Keratinocyte (primary cell): Measurements from ENCODE around the gene SLC25A30. TPM values are rescaled to one million over a fixed set of nuclear protein-coding genes. Genes with fewer than 3 reads are reported as not detected.

Source experiments
- DNase-seq: peaks from one replicate; pipeline ENCODE4 v3.0.0-alpha.2; 2011; ENCODE audit warnings: low read depth, missing footprints, low spot score
- FAIRE-seq: peaks from 2 replicates; lab custom pipeline; 2011; peaks lifted over from hg19 to GRCh38; lab: Jason Lieb, UNC
- H2AFZ ChIP-seq: 2 replicates; pipeline ENCODE4 v1.6.0; 2012; ENCODE audit warnings: low read length, control low read depth, inconsistent platforms; ENCODE audit not compliant: control insufficient read depth
- H3K27ac ChIP-seq: 2 replicates; pipeline ENCODE4 v1.5.1; 2011; ENCODE audit warnings: low read length; ENCODE audit not compliant: control insufficient read depth, insufficient read depth
- H3K27me3 ChIP-seq: 3 replicates; pipeline ENCODE4 v1.6.0; 2011; ENCODE audit warnings: low read length; ENCODE audit not compliant: control insufficient read depth, insufficient read depth; ENCODE audit errors: extremely low read depth
- H3K36me3 ChIP-seq, 2 experiments: 2 replicates in 1 of 2; 3 replicates in 1 of 2; pipeline ENCODE4 v1.5.1; 2011; ENCODE audit warnings: low read length in 2 of 2, mild to moderate bottlenecking in 1 of 2; ENCODE audit not compliant: control insufficient read depth in 2 of 2, insufficient read depth in 2 of 2; ENCODE audit errors: extremely low read depth in 1 of 2
- H3K4me1 ChIP-seq: 3 replicates; pipeline ENCODE4 v1.5.1; 2011; ENCODE audit warnings: low read length; ENCODE audit not compliant: control insufficient read depth, insufficient read depth; ENCODE audit errors: extremely low read depth
- H3K4me2 ChIP-seq: 3 replicates; pipeline ENCODE4 v1.6.0; 2011; ENCODE audit warnings: low read depth, low read length; ENCODE audit not compliant: control insufficient read depth, insufficient read depth; ENCODE audit errors: extremely low read depth
- H3K4me3 ChIP-seq, 3 experiments: fragments of 200-600 bp in 1 of 3; sonication (generic) in 1 of 3; 2 replicates in 2 of 3; 3 replicates in 1 of 3; pipeline ENCODE4 v1.5.1; 2011 to 2016; ENCODE audit warnings: low read length in 3 of 3, mild to moderate bottlenecking in 3 of 3, control low read depth in 2 of 3, inconsistent platforms in 1 of 3, low read depth in 1 of 3, mixed read lengths in 1 of 3, mixed run types in 1 of 3, moderate library complexity in 1 of 3; ENCODE audit not compliant: control insufficient read depth in 2 of 3, insufficient read depth in 2 of 3; ENCODE audit errors: extremely low read depth in 1 of 3
- H3K79me2 ChIP-seq: 2 replicates; pipeline ENCODE4 v1.6.0; 2012; ENCODE audit warnings: low read length; ENCODE audit not compliant: control insufficient read depth, insufficient read depth
- H3K9ac ChIP-seq: 3 replicates; pipeline ENCODE4 v1.6.0; 2011; ENCODE audit warnings: low read length; ENCODE audit not compliant: control insufficient read depth, insufficient read depth; ENCODE audit errors: extremely low read depth
- H3K9me1 ChIP-seq: 3 replicates; pipeline ENCODE4 v1.6.0; 2011; ENCODE audit warnings: low read length; ENCODE audit not compliant: control insufficient read depth, insufficient read depth; ENCODE audit errors: extremely low read depth
- H3K9me3 ChIP-seq: 2 replicates; pipeline ENCODE4 v1.5.1; 2012; ENCODE audit warnings: low read depth, low read length; ENCODE audit not compliant: control insufficient read depth
- H4K20me1 ChIP-seq: 3 replicates; pipeline ENCODE4 v1.6.0; 2011; ENCODE audit warnings: low read length; ENCODE audit not compliant: control insufficient read depth, insufficient read depth; ENCODE audit errors: extremely low read depth
- EZH2 ChIP-seq: IDR thresholded peaks from one replicate; pipeline ENCODE4 v1.6.1; 2012; ENCODE audit warnings: inconsistent platforms, mild to moderate bottlenecking, low read length, moderate library complexity
- dilution Hi-C: fragments of 300-500 bp; cut with MboI; formaldehyde crosslinking; loops from one replicate; pipeline ENCODE4 v1.7.0; 2020; ENCODE audit warnings: low sequenced_read_pairs; ENCODE audit not compliant: extremely low pct_ligation_motif_present
- polyA plus RNA-seq, 5 experiments: library from polyadenylated mRNA; depleted of rRNA in 3 of 5; stranded (reverse) in 3 of 5; stranded (forward) in 1 of 5; unstranded in 1 of 5; fragments of >200 nt; gene quantifications; 1 replicate in 1 of 5; 2 replicates in 3 of 5; 3 replicates in 1 of 5; pipeline versions ENCODE4 v1.2.1 to v1.2.3, GENCODE V29; 2011 to 2012; ENCODE audit warnings: missing spikeins in 2 of 5, low read depth in 1 of 5, low replicate concordance in 1 of 5
- TF ChIP-seq, protein P1 (sequence below), 3 experiments: IDR thresholded peaks in 1 of 3; conservative IDR thresholded peaks in 1 of 3; optimal IDR thresholded peaks in 1 of 3; 2 replicates in 2 of 3; 3 replicates in 1 of 3; pipeline versions ENCODE3 to v1.5.1; 2011; ENCODE audit warnings: low read length in 3 of 3, mild to moderate bottlenecking in 3 of 3, moderate library complexity in 2 of 3, control low read depth in 1 of 3, inconsistent platforms in 1 of 3; ENCODE audit not compliant: insufficient read depth in 2 of 3; ENCODE audit errors: extremely low read depth in 1 of 3

SLC25A30 gene
- polyA plus RNA-seq, 1 donor (not counting 4 experiments of a cell fraction or from before 2014, with no cell fraction given), result 24.5 TPM

DNA sequence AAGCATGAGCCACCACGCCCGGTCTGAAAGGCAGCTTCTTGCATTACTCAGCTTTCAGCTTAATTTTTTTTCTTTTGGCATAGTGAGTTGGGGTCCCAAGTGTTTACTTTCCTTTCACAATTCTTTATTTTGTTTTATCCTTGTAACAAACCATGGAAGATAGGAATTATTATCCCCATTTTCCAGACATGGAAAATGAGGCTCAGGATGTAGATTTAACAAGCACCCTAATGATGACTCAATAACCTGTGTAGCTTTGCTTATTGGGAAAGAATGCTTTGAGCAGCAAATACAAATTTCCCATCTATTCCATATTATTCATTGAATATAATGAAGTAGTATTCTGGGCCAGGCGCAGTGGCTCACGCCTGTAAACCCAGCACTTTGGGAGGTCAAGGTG, 33.1 kb upstream of the SLC25A30 start:
- no peaks in the 10 kb centered on the region for H4K20me1 ChIP-seq
- FAIRE-seq (no peak), DNase-seq (no peak)
- no peak overlapping the region for H3K4me3 ChIP-seq
- TF ChIP-seq, protein P1, sequence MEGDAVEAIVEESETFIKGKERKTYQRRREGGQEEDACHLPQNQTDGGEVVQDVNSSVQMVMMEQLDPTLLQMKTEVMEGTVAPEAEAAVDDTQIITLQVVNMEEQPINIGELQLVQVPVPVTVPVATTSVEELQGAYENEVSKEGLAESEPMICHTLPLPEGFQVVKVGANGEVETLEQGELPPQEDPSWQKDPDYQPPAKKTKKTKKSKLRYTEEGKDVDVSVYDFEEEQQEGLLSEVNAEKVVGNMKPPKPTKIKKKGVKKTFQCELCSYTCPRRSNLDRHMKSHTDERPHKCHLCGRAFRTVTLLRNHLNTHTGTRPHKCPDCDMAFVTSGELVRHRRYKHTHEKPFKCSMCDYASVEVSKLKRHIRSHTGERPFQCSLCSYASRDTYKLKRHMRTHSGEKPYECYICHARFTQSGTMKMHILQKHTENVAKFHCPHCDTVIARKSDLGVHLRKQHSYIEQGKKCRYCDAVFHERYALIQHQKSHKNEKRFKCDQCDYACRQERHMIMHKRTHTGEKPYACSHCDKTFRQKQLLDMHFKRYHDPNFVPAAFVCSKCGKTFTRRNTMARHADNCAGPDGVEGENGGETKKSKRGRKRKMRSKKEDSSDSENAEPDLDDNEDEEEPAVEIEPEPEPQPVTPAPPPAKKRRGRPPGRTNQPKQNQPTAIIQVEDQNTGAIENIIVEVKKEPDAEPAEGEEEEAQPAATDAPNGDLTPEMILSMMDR (optimal IDR thresholded peaks at IDR 0.05 in 1 of 3, IDR thresholded peaks at IDR 0.05 in 1 of 3, conservative IDR thresholded peaks at IDR 0.05 in 1 of 3; ENCODE audit: extremely low read depth in 1 of 3, insufficient read depth in 2 of 3, low read length in 3 of 3), result no peak
- TF ChIP-seq EZH2, result no peak
- H3K9me1 ChIP-seq, result no peaks in the 10 kb centered on the region
- no peak overlapping the region for H3K9ac ChIP-seq
- H3K27me3 ChIP-seq, result no peaks in the 10 kb centered on the region
- H3K79me2 ChIP-seq, result no peaks in the 10 kb centered on the region
- no peak overlapping the region for H3K27ac ChIP-seq
- no peak overlapping the region for H3K4me2 ChIP-seq
- no peaks in the 10 kb centered on the region for H3K36me3 ChIP-seq
- H3K4me1 ChIP-seq, result peaks cover 8% of the 10 kb centered on the region
- H2AFZ ChIP-seq, result no peak overlapping the region
- H3K9me3 ChIP-seq, result no peaks in the 10 kb centered on the region
- dilution Hi-C loops, result no loop called here

DNA sequence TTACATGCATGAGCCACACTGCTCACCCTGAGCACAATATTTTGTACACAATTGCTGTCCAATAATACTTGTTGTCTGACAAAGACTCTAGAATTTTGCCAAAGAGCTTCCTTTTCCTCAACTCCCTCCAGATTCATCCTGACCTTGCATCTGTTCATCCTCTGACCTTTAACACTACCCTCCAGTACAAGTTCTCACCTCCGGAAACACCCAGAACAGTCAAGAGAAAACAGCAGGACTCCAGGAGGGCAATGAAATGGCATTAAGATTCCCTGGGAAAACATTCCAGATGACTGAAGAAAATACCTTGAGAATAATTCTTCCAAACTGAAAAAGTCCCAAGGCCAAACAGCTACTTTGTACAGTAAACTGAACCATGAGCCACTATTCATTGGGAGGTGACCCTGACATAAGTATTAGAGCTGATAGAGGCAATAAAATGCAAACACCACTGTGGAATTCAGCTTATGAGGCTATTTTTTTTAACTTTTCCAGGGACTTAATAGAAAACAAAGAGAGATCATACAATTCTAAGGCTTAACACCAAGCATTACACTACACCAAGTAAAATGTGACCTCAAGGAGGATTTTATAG, 30.9 kb upstream of the SLC25A30 start:
- H4K20me1 ChIP-seq, result no peaks in the 10 kb centered on the region
- no peaks in the 10 kb centered on the region for H3K9me1 ChIP-seq
- no peaks in the 10 kb centered on the region for H3K27me3 ChIP-seq
- no peaks in the 10 kb centered on the region for H3K9me3 ChIP-seq
- H3K27ac ChIP-seq, result no peak overlapping the region
- peaks cover 7% of the 10 kb centered on the region for H3K4me1 ChIP-seq
- FAIRE-seq (no peak), DNase-seq (no peak)
- TF ChIP-seq EZH2, result no peak
- TF ChIP-seq, protein P1 (optimal IDR thresholded peaks at IDR 0.05 in 1 of 3, IDR thresholded peaks at IDR 0.05 in 1 of 3, conservative IDR thresholded peaks at IDR 0.05 in 1 of 3; ENCODE audit: extremely low read depth in 1 of 3, insufficient read depth in 2 of 3, low read length in 3 of 3), result no peak
- dilution Hi-C loops, result no loop called here
- no peaks in the 10 kb centered on the region for H3K36me3 ChIP-seq
- no peak overlapping the region for H3K4me2 ChIP-seq
- H2AFZ ChIP-seq, result no peak overlapping the region
- H3K9ac ChIP-seq, result no peak overlapping the region
- no peak overlapping the region for H3K4me3 ChIP-seq
- H3K79me2 ChIP-seq, result no peaks in the 10 kb centered on the region
